Tongue (tissue), 2 donors: ENCODE results near the gene ATP2B2. TPM values are rescaled to one million over a fixed set of nuclear protein-coding genes. Genes with fewer than 3 reads are reported as not detected.

Experiments
- DNase-seq: peaks from one replicate; pipeline ENCODE4 v3.0.0-alpha.2; 2015
- total RNA-seq: library from RNA; depleted of rRNA; stranded (reverse); fragments of >200 nt; gene quantifications from one replicate; pipeline ENCODE4 v1.2.3, GENCODE V29; 2014

ATP2B2 gene
- total RNA-seq, 1 donor from 2014 or later, result 5.7 TPM

DNA sequence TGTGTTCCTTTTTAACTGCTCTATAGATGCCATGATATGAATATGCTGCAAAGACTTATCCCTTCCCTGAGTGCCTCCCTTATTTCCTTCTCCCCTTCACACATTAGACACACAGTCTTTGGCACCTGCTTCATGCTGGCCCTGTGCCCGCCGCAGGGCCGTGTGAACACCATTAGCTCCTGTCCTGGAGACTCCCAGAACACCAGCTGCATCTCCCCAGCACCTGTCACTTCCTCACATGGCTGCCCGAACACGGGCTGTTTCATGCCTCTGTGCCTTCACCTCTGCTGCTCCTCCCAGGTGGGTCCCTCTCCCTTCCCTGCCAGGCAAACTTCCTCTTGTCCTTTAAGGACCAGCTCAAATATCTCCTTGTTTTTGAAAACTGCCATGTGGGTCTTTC, 144.0 kb downstream of the ATP2B2 start:
- peak; percentile 60 for DNase-seq

DNA sequence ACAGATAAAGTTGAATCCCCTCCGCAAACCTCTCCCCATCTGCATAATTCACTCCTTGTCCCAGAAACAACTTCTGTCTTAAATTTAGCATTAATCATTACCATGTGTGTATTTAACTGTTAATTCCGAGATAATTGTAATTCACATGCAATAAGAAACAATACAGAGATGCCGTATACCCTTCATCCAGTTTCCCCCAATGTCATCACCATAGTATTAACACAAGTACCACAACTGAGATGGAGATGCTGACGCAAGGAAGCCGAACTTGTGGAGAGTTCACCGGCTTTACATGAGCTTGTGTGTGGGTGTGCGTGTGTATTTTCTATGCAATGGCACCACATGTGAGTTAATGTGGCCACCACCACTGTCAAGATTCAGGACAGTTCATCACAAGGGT, 144.9 kb downstream of the ATP2B2 start:
- DNase-seq, result no peak

DNA sequence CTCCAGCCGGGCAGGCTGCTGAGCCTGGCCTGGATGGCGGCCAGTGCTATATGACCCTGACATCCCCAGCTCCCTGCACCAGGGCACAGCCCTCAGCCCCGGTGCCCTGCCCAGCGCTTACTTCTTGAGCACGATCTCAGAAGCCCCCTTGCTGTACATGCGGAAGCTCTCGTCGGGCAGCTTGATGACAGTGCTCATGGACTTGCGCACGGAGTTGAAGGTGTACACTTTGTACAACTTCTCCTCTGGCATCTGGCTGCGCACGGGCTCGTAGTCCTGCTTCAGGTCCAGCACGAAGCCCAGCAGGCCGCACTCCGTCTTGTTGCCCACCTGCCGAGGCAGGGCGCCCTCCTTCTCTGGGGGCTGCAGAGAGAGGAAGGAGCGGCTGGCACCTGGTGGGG, 145.6 kb downstream of the ATP2B2 start:
- no peak for DNase-seq

DNA sequence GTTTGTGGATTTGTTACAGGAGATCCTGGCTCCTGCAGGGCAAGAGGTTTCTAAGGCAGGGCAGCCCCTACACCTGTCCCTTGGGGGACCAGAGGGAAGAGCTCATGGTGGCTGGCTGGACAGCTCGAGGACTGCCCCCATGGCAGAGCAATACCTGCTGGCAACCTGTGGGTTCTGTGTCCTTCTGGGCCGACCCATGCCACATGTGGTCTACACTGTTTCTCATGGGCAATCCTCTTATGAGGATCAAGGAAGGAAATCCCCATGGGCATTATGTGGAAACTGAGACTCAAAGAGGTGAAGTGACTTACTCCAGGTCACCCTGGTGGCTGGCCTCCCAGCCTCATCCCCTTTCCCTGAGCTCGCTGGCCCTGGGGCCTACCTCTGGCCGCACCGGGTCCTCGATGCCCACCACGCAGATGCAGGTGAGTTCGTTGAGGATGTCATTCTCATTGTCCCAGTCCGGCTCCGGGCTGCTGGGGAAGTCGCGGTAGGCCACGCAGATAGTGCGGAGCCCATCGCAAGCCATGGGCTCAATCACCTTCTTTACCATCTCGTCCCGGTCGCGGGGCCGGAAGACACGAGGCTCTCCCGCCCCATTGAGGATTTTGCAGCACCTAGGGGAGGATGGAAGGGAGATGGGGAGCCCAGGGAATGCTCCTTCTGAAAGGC, 146.9 kb downstream of the ATP2B2 start:
- no peak for DNase-seq

DNA sequence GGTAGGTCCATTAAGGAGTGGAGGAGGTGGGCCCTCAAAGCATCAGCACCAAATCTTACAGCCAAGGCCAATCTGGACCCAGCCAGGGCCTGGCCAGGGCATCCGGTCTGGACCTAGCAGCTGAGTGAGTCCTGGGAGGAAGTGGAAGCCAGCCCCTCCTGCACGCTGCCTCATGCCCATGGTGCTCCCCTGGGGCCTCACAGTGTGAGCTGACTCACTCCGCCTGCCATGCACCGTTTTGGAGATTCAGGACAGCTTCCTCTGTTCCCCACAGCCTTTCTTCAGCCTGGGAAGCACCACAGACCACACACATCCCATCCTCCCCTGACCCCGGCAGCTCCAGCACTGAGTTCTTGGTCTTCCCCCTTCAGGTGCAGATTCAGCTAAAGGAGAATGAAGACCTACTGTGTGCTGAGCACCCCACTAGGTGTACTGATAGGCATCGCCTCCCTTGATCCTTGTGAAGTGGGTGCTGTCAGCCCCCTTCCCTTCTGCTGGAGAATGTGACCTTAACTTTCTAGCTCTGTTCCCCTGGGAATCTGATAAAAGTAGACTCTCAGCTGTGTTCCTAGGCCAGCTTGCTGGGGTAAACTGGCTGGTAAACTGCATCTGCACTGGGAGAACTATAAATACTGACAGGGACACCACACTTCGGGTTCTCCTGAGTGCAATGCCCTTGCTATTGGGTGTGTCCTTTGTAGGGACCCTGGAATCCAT, 147.6 kb downstream of the ATP2B2 start:
- no peak for DNase-seq

DNA sequence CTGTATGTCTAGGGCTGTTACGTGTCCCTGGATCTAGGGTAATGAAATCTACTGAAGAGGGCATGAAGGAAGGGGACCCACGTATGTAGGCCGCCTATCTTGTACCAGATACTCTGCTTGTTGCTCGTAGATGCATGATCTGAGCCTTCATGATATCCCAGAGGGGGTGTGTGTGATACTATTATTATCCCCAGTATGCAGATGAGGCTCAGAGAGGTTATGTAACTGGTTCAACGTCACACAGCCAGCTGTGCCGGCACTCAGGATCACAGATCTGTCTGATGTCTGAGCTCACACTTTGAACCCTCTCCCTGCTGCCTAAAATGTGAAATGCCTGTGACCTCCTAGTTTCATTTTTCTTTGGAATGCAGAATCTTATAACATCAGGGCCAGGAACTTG, 148.3 kb downstream of the ATP2B2 start:
- no peak for DNase-seq

DNA sequence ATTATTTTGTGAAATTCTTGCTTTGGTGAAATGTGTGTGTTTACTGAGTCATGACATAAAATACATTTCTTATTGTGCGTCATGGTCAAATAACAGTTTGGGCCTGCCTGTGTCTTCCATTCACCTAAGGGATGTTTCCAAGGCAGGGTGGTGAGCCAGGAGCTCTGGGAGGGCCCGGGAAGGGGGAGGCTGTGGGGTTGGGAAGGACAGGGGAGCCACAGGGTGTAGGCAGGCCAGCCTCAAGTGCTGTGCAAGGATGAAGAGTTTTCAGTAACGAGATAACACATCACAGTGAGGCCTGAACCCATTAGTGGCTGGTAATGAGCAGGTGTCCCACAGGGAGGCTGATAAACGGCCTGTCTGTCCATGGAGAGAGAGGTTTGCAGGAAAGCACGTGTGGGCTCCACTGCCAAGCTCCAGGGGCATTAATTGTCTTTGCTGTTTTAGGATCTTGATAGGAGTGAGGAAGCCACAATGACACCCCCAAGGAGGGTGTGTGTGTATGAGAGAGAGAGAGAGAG, 148.9 kb downstream of the ATP2B2 start:
- DNase-seq, result no peak

DNA sequence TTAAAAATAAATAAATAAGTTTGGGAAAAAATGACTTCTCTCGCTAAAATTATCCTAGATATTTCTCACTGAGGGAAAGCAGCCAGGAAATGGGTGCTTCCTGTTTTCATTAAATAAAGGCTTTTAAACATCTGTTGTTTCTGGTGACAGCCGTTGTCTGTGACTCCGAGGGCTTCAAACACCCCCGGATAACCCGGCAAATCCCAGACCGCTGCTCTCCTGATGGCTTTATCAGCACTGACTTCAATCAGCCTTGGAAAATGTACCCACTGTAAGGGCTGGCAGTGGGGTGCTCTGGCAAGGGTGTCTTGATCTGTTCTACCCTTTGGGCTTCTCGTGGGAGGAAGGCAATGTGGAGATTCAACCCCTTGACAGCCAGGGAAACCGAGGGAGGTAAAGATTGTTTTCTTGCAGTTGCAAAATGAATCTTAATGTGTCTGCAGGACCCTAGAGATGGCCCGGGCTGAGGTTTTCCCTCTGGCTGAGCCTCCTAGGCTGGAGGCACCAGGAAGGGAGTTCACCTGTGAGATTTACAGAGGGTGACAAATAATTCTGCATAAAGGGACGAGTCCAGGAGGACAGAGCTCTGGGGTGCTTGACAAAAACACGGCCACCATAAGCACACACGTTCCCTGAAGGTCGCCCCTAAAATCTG, 150.9 kb downstream of the ATP2B2 start:
- peak; percentile 32 for DNase-seq

DNA sequence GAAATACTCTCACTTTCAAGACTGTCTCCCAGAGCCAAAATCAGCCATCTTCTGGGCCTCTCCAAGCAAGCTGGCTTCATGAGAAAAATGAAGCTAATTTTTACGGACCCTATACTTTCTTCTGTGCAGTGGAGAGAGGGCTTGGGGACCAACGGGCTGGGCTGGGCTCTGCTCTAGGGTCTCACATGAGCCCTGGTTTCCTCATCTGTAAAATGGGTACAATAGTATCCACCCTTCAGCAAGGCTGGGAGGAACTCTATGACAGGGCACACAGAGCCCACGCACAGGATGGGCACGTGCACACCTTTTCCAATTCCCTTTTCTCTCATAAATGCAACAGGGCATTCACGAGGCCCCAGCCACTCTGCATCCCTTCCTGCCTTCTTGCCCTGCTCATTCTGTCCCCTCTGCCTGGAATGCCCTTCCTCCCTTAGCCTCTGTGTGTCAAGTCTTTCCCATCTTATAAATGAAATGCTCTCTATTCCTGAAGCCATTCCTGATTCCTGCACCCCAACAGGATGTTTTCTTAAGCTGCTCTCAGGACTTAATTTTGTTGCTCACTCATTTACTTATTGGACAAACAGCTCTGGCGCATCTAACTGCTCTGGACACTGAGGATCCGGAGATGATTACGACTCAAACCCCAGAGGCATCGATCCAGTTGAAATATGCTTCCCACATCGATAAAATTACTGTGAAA, 151.6 kb downstream of the ATP2B2 start:
- no peak for DNase-seq

DNA sequence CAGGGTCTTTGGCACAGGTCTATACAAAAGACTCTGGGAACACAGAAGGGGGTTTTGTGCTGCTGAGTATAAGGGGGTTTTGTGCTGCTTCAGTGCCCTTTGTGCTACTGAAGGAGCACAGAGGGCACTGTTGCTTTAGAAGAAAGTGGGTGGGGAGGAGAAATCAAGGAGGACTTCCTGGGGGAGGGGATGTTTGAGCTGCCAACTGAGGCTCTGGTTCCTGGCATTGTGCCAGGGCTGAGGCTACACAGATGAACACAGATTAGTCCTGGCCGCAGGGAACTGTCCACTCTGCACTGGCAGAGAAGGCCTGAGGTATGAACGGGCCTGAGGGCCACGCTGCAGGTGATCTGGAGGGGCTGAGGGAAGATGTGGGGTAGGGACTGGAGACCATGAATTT, 152.2 kb downstream of the ATP2B2 start:
- no peak for DNase-seq

DNA sequence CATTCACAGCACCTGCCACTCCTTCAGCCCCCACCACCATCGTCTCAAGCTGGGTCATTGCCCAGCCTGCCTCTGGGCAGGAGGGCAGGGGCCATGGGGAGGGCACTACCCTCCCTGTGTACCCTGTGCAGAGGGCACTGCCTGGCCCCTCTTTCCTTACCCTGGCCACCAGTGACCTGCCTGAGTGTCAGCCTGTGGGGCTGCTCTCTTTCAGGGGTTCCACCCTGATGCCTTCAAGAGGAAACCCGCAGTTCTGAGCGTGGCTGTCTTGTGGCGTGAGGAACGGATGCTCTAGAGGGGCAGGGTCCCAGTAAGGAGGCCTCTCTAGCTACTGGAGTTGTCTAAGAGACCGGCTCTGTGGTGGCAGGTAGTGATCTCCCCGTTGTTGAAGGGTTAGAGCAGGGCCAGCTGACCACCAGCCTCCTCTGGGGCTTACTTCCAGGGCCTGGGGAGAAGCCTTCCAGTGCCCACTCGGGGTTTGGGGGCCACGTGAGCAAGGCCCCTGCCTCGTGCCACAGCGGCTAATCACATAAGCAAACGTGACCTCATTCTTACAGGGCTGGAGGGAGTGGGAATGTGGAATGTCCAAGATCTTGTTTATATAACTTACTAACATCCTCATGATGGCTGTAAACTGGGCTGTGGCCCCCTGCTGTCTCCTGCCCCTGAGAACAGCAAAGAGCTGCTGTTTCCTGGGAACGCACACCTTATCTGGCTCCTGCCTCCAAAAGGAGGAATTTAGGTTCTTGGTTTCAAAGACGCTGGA, 153.1 kb downstream of the ATP2B2 start:
- no peak for DNase-seq

DNA sequence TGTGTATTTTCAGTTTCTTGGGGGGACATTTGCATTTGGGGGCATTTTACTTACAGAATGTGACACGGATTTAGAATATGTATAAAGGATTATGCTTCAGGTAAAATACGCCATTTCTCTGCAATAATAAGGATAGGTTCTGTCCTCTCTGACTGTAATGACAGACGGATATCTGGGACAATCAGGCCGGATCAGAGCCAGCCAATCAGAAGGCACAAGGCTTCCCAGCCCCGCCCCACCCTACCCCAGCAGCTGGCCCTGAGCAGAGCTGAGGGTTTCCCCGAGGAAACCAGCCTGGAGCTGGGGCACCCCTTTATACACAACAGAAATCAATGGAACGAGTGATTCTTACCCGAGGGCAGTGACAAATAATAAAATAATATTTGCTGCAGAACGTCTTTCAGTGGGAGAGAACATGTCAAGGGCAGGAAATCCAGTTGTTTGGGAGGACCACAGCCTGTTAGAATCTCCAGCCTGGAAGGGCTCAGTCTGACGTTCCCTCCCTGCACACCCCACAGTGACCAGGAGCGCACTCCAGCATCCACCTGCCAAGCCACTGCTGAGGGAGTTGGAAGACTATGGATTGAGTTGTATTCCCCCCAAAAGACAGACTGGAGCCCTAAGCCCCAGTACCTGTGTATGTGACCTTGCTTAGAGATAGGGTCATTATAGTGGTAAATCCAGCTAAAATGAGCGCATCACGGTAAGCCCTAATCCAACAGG, 154.2 kb downstream of the ATP2B2 start:
- no peak for DNase-seq

DNA sequence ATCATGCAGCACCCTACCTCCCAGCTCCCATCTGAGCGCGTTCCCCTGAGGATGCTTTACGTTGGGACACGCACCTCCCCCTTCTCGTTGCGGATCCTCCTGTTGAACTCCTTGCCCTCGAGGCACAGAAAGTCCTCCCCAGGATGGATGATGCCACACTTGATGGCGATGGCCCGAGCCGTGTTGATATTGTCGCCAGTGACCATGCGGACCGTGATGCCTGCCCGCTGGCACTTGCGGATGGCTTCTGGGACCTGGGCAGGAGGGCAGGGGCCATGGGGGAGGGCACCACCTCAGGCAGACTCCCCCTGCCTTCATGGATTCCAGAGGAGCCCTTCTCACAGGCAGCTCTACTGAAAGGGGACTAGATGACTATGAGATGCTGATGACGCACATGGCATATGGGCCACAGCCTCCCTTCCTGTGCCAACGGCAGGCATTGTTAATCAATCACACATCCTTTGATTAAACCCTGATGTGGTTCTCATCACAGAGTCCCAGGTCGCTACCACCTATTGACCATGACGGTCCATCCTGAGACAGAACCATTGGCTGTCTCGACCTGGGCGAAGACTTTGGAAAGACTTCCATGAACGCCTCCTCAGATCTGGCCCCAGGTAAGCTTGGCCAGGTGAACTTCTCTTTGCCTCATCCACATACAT, 154.9 kb downstream of the ATP2B2 start:
- no peak for DNase-seq

DNA sequence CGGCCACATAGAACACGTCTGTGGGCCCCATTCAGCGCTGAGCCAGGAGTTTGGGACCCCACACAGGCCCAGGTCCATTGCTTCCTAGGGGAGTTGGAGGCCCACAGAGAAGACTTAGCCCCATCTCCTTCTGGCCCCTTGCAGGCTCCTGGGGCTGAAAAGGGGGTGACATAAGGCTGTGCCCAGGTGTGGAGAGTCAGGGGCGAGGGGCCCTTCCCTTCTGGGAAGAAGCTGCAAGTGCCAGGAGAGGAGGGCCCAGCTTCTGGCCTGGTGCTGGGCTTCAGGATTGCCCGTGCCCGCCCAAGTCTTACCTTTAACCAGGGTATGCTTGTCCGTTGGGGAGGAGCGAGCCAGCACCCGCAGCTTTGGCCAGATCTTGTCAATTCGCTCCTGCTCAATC, 155.6 kb downstream of the ATP2B2 start:
- DNase-seq, result no peak

DNA sequence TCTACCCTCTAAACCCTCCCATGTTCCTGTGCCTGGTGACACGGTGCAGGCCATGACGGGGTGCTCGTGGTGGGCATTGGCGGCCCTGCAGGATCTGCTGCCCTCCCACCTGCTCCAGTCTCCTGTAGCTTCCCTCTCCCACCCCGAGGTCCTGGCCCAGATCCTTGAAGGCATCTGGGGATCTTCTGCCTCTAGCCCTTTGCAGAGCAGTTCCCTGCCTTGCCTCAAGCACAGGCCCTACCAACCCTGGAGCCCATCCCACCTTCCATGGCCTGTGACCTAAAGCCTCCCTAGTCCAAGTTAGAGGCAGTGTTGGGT, 157.0 kb downstream of the ATP2B2 start:
- no peak for DNase-seq

DNA sequence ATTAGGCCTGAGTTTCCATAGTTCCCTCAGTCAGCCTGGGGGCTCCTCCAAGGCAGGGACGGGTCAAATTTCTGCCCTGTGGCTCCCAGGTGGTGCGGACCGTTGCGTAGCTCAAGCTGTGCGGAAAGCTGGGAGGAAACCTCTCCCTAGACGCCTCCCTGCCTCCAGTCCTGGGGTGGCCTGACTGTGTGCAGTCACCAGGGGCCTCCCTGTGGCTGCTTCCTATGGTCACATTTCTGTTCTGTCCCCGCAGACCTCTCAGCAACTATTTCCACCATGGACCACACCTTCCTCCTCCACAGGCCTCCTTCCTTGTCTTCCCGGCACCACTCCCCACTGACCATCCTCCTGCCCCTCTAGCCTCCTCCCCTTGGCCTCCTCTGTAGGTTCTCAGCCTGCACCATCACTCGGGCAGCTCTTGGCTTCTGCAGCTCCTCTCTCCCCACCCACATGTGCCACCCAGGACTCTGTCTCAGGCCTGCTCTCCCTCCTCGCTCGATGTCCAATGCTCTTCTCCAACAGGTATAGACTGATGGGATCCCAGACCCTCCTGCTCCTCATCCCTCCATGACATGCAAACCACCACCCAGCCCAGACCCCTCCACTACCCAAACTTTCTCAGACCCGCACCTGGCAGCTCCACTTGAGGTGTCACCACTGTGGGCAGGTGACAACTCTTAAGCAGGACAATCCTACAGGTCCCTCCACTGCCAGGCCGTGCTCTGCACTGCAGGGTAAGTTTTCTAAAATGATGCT, 157.6 kb downstream of the ATP2B2 start:
- DNase-seq, result no peak

DNA sequence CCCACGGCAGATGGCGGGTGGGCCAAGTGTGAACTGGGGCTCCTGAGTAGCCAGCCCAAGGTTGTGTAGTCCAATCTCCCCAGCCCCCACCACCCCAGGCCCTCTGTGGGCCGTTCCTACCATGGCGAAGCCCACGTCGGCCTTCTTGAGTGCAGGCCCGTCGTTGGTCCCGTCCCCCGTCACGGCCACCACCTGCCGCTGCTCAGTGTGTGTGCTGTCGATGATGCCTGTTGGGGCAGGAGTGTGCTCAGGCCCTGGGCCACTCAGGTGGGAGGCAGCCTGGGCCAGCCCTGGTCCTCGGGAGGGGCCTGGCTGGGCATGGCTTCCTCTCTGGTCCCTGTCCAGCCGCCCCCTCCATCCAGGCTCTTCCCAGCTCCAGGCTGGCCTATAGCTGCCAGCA, 159.5 kb downstream of the ATP2B2 start:
- no peak for DNase-seq

DNA sequence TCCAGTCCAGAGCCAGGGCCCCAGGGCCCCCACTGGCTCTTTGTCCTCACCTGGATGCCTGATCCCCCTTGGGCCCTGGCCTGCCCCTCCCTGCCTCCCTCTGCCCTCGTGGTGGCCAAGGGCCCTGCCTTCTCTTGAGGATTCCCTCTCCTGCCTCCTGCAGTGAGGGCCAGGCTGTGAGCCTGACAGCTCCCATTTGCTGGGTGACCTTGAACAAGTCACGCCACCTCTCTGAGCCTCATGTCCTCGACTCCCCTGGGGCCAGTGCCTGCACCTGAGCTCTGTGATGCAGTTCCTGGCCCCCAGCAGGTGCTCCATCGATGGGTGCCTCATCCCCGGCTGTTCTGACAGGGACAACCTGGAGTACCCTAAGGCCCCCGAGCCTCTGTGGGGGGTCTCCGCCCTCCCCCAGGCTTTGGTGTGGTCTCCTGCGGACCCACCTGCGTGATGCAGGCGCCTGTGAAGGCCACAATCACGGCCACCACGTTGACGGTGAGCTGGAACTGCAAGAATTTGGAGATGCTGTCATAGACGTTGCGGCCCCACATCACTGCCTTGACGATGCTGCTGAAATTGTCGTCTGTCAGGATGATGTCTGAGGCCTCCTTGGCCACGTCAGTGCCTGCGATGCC, 160.3 kb downstream of the ATP2B2 start:
- no peak for DNase-seq

DNA sequence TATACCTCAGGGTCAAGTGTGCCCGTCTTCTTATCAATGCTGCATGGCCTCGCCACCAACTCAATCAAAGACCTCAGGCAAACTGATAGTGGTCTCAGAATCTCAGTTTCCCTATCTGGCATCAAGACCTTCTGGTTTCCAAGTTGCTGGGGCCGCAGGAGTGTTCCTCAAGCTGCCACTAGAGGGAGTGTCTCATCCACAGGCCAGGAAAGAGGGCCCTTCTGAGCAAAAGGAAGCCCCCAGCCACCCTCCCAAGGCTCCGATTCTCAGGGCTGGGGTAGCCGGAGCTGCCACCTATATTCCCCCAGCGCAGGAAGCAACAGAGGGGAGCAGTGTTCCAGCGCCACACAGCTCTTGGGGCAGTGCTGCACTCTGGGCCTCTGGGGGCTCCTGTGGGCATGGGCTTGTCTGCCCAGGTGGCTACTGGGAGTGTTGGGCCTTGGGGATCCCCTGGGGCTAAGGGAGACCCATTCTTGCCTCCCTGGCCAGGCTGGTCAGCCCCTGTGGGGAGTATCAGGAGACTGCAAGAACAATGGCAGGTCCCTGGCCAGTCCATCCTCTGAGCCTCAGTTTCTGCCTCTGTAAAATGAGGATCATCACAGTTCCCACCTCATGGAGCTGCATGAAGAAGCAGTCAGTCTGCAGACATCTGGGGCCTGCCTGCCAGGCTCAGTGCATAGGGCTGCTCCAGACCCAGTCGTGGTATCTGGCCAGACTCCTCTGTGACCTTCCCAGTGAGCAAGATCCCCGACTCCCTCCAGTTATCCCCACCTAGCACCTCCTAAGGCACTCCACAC, 161.0 kb downstream of the ATP2B2 start:
- DNase-seq, result peak; percentile 64
